HG03025 (cell line): ENCODE data around the gene OR1K1.
A peak's percentile ranks its signal among the peaks of the same experiment; 100 is the strongest.
"Not testable (repeated sequence)": the region's sequence is repeated elsewhere in the genome, so short reads cannot be mapped to it uniquely, and the experiment has no call there.

Source experiments
- ATAC-seq: cut with Tn5 transposase; IDR thresholded peaks from one replicate; pipeline ENCODE4 v1.9.1; 2021; ENCODE audit warnings: mild to moderate bottlenecking, moderate library complexity; ENCODE audit not compliant: unreplicated experiment, low FRiP score

The OR1K1 gene

GRCh38 chr9:122810306-122810946, 10.5 kb downstream of the OR1K1 start:
- ATAC-seq = peak; percentile 70

GRCh38 chr9:122812736-122813135, 12.8 kb downstream of the OR1K1 start:
- no peak for ATAC-seq

GRCh38 chr9:122814545-122814944, 14.6 kb downstream of the OR1K1 start:
- ATAC-seq = no peak

GRCh38 chr9:122815544-122815943, 15.6 kb downstream of the OR1K1 start:
- ATAC-seq = no peak

GRCh38 chr9:122816163-122816867, 16.4 kb downstream of the OR1K1 start:
- no peak for ATAC-seq

- no peak for ATAC-seq
These were observed 19.4 kb downstream of the OR1K1 start for GRCh38 chr9:122819326-122819725.

- ATAC-seq = no peak
These were observed 20.0 kb downstream of the OR1K1 start for GRCh38 chr9:122819791-122820489.

- no peak for ATAC-seq
These were observed 20.5 kb downstream of the OR1K1 start for GRCh38 chr9:122820490-122820845.

GRCh38 chr9:122821278-122821943, 21.5 kb downstream of the OR1K1 start:
- ATAC-seq = no peak

- ATAC-seq = no peak
These were observed 22.1 kb downstream of the OR1K1 start for GRCh38 chr9:122822056-122822455.

GRCh38 chr9:122822938-122823337, 23.0 kb downstream of the OR1K1 start:
- no peak for ATAC-seq

- ATAC-seq = peak; percentile 13
These were observed 27.8 kb downstream of the OR1K1 start for GRCh38 chr9:122827761-122828093.

- not testable (repeated sequence) for ATAC-seq
These were observed 29.0 kb downstream of the OR1K1 start for GRCh38 chr9:122828965-122829284.

- ATAC-seq = no peak
These were observed 32.3 kb downstream of the OR1K1 start for GRCh38 chr9:122832194-122832593.

GRCh38 chr9:122835313-122835731, 35.4 kb downstream of the OR1K1 start:
- ATAC-seq = no peak

- no peak for ATAC-seq
These were observed 37.4 kb downstream of the OR1K1 start for GRCh38 chr9:122837266-122837850.

- not testable (repeated sequence) for ATAC-seq
These were observed 38.5 kb downstream of the OR1K1 start for GRCh38 chr9:122838441-122838840.

- no peak for ATAC-seq
These were observed 41.6 kb downstream of the OR1K1 start for GRCh38 chr9:122841501-122841900.

- no peak for ATAC-seq
These were observed 44.2 kb downstream of the OR1K1 start for GRCh38 chr9:122844137-122844536.

GRCh38 chr9:122845116-122845515, 45.2 kb downstream of the OR1K1 start:
- ATAC-seq = no peak

- ATAC-seq = no peak
These were observed 46.5 kb downstream of the OR1K1 start for GRCh38 chr9:122846371-122846940.
